Pulmonary artery endothelial cell (primary cell): ENCODE measurements around the gene ADRA2C. TPM values are rescaled to one million over a fixed set of nuclear protein-coding genes. Genes with fewer than 3 reads are reported as not detected.
"Not testable (repeated sequence)": the region's sequence is repeated elsewhere in the genome, so short reads cannot be mapped to it uniquely, and the experiment has no call there.

Experiments
- DNase-seq: peaks from one replicate; pipeline ENCODE4 v3.0.0-alpha.2; 2011; ENCODE audit warnings: low read depth, low spot score
- total RNA-seq: library from RNA; depleted of rRNA; stranded (reverse); fragments of >200 nt; gene quantifications from 2 replicates; pipeline ENCODE4 v1.2.3, GENCODE V29; 2014

The ADRA2C gene
- total RNA-seq, 1 donor from 2014 or later = 0.26 TPM

DNA sequence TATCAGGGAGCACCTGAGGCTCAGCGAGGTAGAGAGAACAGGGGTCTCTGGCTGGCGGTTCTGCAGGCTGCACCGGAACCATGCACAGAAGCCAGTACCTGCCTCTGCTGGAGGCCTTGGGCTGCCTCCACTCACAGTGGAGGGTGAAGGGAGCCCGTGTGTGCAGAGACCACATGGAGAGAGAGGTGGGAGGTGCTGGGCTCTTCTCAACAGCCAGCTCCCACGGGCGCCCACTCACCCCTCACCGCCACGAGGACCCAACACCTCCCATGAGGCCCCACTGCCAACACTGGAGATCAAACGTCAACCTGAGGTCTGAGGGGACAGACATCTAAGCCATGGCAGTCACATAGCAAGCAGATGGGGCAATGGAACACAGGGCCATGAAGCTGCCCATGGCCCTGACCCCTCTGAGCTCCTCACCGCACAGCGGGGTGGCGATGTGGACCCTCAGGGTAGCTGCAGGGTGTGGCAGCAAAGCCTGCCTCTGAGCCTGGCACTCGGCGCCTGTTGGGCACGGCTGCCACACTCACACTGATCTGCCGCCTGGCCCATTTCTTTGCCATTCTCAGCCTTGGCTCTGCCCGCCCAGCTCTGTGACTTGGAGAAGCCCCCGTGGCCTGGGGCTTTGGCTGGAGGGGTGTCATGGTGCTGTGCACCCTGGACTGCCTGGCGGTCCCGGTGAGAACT lies 44.8 kb downstream of the ADRA2C start:
- DNase-seq = no peak

DNA sequence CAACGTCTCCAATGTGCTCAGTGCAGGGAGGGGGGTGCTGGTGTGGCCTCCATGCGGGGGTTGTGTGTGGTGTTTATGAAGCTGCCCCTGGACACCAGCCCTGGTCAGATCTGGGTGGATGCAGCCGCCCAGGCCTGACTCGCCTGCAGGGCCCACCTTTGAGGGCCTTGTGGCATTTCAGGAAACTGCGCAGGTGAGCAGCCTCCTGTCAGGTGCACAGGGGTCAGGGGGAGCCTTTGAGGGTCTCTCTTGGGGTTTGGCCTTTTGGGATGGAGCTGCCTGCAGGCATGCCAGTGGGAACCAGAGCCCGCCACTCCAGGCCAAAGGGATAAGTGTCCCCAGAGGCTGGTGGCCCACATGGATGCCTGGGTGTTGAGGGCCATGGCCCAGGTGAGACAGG lies 45.4 kb downstream of the ADRA2C start:
- no peak for DNase-seq

DNA sequence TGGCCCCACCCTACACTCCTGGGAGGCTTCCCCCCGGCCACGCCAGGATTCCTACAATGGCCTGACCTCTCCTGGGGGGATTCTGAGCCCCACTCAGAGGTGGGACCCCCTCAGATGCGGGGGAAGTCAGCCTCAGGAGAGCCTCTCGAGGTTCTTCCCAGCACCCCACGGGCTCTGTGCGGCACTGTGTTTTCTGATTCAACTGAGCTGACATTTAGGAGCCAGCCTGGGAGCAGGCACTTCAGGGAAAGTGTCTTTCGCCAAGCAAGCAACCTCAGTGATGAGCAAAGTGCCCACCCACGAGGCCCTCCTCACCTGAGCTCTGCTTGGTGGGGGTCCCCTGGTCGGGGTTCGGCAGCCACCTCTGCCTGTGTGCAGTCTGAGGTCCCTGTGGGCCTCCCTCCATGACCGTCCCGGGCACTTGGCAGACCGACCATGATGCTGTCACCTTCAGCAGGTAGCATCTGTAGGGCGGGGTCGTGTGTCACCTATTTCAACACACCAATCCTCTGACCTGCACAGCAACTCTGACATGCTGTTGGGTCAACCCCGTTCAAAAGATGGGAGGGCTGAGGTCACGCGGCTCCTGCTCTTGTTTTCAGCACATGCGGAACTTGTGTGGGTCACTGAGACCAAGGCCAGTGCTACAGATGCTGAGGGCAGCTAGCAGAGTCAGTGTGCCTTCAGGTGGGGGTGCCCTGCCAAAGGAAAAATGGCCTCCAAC lies 46.2 kb downstream of the ADRA2C start:
- DNase-seq = no peak

DNA sequence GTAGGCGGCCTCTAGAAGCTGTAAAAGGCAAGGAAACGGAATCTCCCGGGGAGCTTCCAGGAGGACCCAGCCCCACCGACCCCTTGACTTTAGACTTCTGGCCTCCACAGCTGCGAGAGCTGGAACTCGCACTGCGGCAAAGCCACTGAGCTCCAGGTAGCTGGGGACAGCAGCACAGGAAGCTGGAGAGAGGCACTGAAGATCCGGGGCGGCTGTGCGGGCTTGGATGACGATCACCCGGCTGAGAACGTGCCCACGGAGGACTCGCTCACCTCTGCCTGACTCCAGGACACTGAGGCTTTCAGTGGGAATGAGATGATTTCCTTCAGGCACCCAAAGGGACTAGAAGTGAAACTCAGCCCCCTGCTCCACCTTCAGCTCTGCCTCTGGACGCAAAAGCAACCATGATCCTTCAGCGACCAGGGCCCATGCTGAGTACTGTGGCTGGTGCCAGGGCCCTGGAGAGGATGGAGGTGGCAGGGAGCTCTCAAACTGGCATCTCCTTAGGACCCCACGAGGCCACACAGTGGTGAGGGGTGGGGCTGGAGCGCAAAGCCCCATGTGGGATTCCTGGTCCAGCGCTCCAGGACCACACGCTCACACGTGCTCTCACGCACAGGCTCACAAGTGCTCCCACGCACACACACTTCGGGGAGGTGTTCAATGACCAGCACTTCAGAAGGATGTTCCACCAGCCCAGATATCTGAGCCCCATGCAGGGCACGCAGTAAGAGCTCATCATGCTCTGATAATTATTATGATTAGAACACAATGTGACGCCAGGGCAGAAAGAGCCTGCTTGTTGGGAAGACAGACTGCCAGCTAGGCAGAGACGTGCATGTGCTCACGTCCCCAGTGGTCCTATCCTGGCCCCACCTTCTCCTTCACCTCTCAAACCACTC lies 47.2 kb downstream of the ADRA2C start:
- no peak for DNase-seq

DNA sequence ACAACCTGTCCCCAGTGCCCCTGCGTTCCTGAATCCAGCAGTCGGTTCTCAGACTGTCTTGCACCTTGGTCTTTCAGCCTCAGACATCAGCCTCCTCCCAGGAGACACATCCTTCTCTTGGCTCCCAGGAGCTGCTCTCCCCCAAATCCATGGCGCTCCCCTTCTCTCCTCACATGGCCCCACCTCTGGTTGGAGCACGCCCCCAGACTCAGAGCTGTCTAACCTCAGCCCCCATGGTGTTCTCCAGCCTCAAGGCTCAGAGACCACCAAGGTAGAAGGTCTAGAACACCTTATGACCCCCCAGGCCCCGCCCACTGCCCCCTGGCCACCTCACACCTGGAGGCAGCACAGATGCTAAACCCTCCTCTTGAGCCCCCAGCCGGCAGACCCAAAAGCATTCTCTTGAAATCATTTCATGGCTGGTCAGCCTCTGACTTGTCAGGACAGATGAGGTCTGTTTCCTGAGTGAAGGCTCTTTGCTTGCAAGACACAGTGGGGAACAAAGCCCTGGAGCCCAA lies 47.9 kb downstream of the ADRA2C start:
- no peak for DNase-seq

DNA sequence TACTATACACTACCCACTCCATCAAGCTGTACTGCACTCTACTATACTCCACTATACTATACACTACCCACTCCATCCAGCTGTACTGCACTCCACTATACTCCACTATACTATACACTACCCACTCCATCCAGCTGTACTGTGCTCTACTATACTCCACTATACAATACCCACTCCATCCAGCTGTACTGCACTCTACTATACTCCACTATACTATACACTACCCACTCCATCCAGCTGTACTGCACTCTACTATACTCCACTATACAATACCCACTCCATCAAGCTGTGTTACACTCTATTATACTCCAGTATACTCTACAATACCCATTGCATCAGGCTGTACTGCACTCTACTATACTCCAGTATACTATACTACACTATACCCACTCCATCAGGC lies 48.7 kb downstream of the ADRA2C start:
- DNase-seq = not testable (repeated sequence)

DNA sequence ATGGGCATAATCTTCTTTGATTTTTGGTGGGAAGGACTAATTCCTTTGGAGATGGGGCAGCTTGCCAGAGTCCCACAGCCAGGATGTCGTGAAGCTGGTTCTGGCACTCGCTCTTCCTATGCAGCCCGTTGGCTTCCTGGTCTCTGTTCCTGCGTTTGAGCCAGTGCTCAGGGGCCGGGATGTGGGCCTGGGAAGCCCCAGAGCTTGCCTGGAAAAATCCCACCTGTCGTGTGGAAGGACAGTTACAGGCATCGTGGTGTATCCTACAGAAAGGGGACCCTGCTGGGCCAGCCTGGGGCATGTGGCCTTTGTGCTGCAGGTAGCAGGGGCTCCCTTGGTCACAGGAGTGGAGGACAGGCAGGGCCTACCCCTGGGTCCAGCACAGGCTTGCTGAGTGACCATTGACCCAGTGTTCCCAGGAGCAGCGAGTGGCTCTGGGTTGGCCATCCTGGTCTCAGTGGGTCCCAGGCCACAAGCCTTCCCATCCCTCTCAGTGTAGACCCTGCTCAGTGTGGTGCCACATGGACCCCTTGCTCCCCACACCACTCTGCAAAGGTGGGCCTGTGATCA lies 50.2 kb downstream of the ADRA2C start:
- no peak for DNase-seq

DNA sequence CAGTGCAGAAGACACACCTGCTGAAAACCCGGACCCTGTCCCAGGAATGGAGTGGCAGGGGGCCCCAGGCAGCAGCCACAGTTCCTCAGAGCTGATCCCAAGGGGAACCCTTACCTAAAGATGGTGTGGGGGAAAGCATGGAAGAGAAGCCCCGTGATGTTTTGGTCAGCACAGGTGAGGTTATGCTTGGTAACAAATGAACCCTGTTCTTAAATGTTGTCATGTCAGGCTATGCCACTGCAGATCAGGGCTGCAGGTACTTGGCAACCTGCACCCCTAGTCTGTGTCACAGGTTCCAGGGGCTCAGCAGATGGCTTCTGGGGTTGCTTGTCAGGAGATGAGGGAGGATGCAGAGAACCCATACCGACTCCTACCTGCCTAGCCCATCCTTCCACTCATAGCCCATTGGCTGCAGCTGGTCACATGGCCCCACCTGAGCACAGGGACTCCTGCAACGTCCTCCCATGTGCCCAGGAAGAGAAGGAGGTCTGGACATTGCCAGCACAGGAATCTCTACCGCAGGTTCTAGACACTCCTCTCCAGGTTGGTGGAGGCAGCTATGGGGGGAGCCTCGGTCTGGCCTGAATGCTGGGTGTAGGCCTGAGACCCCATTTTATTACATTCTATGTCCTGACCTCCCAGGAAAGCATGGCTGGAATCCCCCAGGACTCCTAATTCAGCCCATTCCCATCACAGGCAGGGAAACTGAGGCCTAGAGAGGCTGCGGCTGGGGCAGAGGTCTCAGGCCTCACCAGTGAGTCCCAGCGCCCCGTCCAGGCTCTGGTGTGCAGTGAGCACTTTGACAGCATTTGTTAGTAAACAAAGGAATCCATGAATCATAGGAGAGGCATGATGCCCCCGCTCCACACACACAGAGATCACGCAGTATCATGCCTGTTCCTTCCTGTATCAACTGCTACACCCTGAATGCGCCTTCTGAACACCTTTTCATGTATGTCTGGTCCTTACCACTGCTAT lies 51.1 kb downstream of the ADRA2C start:
- no peak for DNase-seq

Other genes with a start within 250 kb of the ADRA2C start
- 145 and 156 TPM in 2 replicates for gene LRPAP1, start 234.0 kb upstream of the ADRA2C start, total RNA-seq